NCI-H128 (cell line): Measurements from ENCODE around the gene OPN3.

ENCODE experiments used
- DNase-seq: peaks from one replicate; lab custom pipeline; 2025; ENCODE audit not compliant: unreplicated experiment; lab: John Stamatoyannopoulos, UW

Gene OPN3

DNA sequence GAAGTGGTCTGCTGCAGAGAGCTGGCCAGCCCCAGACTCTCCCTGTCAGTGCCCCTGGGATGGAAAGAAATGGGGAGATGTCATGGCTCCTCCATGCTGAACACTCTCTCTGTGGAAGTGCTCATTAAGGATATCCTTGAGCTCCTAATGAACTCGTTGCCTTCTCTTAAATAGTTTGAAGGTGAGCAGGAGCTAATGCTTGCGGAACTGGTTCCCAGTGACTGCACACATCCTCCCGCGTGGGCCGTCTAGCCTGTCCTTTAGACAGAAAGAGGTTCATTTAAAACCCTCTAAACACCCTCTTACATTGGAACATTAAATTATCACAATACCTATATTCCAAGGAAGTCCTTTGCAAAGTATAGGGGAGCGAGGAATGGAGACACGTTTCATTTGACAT is 6.0 kb upstream of the OPN3 start:
- no peak for DNase-seq

DNA sequence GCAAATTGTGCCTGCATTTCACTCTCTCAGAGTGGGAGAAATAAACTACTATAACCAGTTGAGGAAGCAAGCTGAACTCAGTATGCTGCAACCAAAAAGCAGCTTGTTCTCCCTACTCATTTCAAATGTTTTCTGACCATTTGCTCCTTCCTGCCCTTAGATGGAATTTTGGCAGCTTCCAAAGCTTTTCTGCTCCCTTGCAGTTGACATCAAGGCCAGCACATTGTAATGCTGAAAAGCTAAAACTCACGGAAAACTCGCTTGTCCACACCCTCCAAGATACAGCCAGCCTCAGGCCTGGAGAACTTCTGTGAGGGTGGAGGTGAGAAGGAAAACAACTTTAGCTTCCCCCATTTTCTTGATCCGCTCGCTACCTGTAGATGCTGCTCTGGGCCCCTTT is 5.0 kb upstream of the OPN3 start:
- DNase-seq = no peak

DNA sequence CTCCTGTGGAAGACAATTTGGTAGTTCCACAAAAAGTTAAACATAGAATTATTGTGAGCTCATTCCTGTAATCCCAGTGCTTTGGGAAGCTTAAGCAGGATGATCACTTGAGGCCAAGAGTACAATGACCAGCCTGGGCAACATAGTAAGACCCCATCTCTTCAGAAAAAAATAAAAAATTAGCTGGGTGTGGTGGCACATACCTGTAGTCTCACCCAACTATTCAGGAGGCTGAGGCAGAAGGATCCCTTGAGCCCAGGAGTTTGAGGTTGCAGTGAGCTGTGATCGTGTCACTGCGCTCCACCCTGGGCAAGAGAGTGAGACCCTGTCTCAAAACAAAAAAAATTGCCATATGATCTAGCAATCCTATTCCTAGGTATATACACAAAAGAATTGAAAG is 4.1 kb upstream of the OPN3 start:
- no peak for DNase-seq

DNA sequence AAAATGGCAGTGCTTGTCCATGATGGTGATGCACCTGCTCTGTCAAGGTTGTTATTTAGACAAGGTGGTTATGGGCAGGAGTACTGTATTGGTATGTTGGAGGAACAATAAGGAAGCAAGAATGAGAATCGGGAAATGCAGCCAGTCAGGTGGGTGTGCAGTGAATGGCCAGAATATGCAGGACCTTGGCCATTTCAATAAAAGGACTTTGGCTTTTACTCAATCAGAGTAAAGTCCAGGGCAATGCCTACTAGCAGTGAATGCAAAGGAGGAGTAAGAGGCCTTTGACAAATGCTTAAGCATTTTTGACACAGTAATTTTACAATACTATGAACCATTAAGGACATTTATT is 2.4 kb upstream of the OPN3 start:
- no peak for DNase-seq

DNA sequence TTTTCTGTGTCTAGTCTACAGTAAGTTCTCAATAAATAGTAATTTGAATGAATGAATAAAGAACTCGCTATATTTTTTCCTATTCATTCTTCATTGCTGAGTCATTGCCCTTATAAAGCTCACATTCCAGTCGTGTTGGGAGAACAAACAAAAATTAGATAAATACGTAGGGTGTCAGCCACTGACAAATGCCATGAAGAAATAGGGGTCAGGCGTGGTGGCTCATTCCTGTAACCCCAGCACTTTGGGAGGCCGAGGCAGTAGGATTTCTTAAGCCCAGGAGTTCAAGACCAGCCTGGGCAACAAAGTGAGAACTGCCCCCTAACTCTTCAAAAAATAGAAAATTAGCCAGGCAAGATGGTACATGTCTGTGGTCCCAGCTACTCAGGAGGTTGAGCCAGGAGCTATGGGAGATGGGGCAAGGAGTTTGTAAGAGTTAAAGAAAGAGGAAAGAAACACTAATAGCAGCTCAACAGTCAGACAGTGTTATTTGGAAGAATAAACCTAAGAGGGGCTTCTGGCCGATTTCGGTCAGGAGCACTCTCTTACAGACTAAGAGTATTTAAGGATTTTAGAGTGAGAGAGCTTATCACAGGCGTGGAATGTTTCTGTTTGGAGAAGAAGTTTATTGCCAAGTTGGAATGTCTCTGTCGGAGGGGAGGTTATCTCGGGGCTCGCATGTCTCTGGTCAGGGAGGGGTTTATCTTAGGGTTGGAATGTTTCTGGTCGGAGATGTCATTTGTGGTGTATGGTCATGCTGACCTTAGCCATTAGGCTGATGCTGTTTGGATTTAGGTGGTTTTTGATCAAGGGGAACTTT is 1.8 kb upstream of the OPN3 start:
- no peak for DNase-seq

DNA sequence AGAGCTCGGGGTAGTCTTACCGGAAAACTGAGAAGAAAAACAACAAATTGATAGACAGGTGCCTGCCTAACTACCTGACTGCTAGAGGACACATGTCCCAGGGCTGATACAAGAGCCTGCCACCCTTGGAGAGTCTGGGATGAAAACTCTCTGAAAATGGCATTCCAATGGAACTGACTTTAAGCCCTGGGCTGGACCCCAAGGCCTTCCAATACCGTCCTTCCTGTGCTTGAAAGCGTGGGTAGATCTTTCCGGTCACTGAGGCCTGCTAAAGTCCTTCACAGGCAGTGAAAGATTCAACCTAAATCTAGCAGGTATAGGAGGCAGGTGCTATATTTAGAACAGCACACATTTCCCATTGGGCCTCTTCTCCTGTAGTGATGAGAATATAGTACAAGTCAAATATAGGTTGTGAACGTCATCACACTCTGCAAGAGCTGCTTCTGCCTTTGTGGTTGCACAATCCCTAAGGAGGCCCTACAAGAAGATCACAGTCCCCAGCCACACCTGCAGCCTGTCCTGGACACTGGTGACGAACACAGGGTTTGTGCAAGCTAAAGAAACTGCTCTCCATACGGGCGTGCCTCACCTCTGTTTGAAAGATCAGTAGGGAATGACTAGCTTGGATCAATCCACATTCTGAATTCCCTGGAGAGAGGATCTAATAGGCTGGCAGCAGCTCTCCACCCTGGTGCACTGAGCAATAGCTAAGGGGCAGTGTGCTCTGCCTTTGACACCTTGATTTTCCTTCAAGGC is 876 bp upstream of the OPN3 start:
- DNase-seq = no peak

DNA sequence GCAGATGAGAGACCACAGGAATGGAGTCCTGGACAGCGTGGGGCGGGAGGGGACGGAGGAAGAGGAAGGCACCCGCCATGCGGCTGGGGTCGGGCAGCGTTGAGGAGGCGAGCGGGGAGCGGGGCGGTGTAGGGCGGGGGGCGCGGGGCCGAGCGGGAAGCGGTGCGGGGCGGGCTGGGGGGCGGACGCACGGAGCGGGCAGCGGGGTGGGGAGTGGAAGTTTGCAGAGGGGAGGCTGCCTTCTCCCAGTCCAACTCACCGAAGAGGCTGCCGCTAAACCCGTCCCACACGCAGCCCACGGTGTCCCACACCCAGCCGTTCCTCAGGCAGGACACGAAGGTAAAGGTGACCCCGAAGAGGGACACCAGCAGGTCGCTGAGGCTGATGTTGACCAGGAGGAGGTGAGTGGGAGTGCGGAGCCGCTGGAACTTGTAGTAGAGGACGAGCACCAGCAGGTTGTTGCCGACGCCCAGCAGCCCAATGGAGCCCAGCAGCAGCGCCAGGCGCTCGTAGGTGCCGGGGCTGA is 483 bp downstream of the OPN3 start:
- DNase-seq = no peak

DNA sequence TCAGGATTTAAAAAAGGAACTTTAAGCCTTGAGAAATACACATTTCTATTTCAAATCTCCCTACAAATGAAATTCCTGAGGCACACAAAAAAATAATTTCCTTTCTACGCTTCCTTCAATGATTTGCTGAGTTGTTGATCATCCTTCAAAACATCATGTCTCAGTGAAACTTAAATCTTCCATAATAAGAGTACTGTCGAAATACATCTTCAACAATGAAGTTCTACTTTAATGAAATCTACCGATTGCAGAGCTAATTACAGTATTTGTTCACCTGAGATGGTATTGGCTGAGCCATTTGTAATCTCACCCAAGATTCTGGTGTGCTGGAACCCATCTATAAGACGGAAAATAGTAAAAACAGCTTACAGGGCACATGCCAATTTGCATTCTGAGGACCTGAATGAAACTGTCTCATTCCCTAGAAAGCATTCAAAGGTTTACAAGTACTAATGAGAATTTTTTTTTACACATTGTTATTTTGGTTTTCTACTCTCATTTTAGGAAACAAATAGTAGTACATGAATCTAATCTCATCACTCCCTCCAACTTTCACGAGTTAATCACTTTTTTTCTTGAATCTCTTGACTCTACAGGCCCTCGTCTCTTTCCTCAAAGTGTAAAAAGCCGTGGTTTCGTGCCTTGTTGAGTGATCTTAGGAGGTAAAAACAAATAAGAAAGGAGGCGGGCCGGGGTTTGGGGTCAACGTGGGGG is 1.1 kb downstream of the OPN3 start:
- no peak for DNase-seq

DNA sequence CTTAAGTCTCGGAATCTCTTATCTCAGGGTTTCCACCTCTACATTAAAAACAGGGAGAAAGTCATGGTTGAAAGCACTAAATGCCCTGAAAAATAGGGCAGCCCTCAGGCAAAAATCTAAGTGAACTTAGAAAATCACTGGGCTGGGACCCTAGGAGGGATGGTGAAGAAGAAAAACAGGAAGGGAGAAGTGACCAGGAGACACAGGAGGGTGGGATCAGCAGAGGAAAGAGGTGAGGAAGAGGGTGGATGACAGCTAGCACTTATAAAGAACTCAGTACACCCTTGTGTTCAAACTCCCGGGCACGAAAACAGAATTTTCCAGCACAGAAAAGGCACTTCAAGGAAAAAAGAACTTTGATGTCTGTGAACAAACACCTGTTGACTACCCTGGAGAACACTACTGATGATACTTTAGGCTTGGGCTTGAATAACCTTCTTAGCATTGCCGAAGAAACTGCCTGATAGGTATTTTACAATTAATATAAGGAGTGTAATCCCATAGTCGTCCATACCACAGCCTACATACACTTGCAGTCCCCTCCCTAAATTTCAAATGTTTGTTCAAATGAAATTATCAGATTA is 2.0 kb downstream of the OPN3 start:
- no peak for DNase-seq

DNA sequence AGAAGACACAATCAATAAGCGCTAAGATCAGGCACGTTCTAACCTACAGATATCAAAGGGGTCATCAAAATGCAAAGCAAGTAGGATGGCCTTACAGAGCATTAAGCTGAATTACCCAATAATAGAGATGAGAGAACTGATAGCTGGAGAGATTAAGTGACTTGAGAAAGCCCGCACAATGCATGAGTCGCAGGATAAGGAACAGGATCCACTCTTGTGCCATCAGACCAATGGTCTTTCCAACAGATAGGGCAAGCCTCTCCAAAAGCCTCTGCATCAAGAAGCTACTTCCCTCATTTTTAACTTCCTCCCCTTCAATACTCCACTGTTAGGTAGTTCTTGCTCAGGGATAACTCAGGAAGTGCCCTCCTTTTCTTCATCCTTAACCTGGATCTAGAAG is 2.6 kb downstream of the OPN3 start:
- DNase-seq = no peak

DNA sequence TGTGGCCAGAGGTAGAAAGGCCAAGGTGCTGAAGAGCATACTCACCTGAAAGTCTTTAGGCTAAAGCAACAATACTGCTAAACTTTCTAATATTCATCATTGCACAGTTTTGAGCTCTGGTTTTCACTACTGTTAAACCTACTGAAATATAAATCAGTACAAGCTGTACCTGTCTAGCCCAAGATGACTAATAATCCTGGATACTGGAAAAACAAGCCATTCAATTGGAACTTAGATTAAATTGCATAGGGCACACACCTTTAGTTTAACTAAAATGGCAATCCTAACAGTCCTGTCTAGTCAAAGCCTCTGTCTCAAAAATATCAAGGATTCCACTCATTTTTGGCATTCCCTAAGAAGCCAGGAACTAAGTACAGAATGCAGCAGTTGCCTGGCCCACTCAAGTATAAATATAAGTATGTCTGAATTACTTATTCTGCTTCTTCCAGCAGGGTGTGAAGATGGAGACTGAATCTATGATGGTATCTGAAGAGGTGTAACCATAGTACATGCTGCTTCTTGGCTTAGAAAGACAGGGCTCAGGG is 3.1 kb downstream of the OPN3 start:
- DNase-seq = no peak

DNA sequence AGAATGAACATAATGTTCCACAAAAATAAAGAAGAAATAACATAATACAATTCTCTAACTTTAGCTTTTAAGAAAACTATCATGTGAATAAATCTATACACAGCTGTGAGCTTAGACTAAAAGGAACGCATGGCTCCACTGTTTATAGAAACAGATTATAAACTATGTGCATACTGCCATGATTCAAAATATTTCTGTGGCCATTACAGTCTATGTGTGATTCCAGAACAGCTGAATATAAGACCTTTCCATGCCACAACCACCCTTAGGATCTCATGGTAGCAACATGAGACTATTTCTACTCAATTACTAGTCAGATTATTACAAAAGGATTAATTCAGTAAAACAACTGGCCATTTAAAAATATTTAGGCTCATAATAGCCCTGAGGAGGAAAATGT is 3.9 kb downstream of the OPN3 start:
- DNase-seq = no peak

DNA sequence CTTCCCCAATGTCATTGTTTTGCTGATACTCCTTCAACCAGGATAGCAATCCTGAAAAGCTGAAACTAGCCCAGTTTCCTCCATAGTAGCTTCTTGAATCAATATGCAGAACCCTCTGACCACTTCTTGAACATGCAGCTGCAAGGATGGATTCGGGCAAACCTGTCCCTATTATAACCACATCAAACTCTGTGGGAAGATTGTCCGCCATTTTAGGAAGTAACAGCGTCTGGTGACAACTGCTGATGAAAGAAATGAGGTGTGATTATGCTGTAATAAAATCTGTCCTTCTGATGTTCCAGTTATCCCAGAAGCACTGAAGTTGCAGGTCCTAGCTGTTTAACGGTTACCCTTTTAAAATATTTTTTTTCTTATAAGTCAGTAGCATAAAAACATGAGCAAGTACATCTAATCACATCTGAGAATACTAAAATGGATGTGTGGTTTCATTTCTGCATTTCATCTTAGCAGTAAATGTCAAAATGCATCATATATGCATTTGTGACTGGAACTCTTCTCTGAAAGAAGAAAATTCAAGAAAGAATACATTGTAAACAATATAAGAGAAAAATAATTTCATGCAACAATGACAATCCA is 4.5 kb downstream of the OPN3 start:
- no peak for DNase-seq

DNA sequence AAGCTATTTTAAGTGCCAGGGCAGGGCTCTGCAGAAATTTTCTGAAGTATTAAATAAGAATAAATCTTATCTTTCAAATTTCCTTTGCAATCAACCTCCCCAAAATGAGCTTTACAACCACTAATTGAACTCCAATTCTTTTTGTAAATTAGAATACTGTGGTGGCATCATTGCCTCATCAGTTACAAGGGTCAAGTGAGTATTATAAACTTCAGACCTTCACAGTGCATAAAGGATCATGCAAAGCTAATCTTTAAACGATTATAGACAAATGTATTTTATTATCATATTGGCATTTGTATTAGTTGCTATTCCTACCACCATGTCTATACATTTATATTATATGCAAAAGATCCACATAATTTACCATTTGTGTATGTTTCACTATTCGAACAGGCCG is 7.2 kb downstream of the OPN3 start:
- DNase-seq = no peak

DNA sequence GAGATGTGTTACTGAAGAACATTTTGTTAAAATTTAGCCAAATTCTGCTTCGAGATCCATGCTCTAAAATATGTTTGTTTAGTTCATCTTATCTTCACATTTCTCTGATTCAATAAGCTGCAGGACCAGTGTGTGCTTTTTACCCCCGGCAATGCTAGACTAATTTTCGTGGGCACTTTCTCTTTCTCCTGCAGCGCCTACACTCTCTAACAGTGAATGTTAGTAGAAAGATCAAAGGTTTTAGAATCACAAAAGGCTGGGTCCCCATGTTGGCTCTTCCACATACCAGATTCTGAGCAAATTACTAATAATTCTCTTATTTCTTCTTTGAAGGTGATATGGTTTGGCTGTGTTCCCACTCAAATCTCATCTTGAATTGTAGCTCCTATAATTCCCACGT is 8.5 kb downstream of the OPN3 start:
- no peak for DNase-seq

DNA sequence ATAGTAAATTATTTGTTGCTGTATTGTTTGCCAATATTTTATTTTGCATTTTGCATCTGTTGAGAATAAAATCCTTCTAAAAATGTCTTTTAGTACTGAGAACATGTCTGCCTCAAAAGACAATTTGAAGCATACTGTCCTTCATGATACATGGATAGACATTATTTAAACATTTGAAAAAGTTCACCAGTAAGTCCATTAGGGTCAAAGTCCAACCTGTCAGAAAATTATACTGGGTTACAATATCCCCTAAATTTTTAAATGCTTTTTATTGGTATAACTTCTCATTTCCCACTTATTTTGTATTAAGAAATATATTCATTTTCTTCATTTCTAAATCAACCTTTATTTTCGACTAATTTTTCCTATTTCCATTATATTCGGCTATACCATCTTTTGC is 9.3 kb downstream of the OPN3 start:
- DNase-seq = no peak

DNA sequence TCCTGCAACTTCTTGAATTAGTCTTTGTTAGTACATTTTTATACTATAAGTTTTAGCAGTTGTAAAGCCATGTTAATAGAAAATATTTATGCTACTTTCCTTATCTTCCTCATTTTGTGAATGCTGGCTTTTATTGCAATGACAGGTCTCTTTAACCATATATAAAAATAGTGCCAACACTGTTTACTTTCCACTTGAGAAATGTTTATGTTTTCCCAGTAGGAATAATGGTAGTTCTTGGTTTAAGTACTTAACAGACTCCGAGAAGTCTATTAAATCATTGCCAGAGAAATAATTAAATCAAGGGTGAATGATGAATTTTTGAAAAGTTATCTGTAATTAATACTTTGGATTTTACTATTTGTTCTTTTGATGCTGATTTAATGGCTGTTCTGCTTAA is 9.7 kb downstream of the OPN3 start:
- no peak for DNase-seq

DNA sequence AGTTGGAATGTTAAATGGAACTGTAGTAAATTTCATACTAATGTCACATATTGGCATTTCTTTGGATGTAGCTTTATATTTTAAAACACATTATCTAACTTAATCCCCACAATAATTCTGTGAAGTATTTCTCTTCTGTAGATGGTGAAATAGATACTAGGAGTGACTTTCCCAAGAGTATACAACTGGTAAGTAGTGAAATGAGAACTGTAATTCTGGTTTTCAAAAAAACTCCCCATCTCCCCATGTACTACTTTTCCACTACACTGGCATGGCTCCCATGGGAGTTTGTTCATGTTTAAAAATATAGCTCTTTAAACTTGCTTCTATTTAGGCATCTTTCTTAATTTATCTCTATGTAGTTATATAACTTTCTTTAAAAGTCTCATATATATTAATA is 10.2 kb downstream of the OPN3 start:
- no peak for DNase-seq

DNA sequence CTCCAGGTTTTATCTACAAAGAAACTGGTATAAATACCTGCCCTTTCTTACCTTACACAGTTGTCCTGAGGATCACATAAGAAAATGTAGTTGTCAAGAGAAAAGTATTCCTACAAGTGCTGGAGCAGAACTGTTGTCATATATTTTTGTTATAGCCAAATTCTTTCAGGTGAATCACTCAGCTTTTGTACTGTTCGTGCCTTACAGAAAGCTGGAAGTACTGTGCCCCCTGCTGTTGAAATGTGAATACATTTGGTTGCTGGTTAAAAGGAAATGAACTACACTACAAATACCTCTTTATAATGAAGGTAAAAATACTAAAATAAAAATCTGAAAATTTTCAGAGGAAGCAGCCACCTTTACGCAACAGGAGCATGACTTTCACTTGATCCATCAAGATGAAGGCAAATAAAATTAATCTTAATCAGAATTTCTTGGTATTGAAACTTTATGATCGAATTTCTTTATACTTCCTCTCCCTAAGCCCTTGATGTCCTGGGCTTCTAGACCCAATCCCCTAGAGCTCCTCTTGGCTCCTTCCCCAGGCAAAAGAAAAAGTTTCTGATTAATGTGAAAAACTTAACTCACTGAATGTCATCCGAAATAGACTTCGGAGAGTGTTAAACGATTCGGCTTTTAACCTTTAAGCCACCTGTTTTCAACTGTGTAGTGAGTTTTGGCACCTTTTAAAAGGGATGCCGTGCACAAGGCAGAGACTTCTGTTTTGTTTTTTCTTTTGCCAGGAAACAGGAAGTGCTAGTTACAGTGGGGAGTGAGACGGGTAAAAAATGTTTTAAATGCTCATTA is 12.5 kb downstream of the OPN3 start:
- DNase-seq = no peak

DNA sequence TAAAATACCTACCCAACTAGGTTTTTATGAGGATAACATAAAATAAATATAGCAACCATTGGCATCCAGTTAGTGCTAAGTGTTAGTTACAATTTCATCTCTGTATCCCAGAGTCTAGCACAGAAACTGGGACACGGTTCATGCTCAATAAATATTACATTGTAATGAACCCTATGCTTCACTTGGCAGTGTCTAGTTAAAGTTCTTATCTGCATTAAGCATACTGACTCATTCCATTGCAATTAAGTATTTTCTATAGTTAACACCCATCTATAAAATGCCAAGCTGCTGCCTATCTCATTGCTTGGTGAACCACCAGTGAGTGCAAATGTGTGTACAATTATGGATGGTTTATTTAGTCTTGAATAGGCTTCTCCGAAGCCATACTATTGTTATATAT is 15.2 kb downstream of the OPN3 start:
- no peak for DNase-seq
